GM18868 (cell line): ENCODE measurements around the gene MYRIP.

Experiments
- ATAC-seq: cut with Tn5 transposase; IDR thresholded peaks from one replicate; pipeline ENCODE4 v1.9.1; 2021; ENCODE audit warnings: mild to moderate bottlenecking, moderate library complexity; ENCODE audit not compliant: unreplicated experiment

The MYRIP gene

GRCh38 chr3:40216471-40216870, 407.1 kb downstream of the MYRIP start:
- ATAC-seq: no peak

DNA sequence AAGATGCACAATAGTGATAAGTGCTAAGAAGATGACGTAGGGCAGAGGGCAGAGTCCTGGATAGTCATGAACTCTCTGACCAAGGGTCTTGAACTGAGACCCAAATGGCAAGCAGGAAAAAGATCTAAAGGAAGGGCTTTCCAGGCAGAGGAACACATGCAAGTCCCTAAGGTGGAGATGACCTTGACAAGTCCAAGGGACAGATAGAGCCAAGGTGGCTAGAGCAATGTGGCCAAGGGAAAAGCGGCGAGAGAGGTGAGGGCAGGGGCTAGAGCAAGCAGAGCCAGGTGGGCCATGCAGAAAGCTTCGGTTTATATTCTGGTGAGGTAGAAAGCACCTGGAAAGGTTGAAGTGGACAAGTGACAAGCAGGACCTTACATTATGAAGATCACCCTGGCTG, 414.4 kb downstream of the MYRIP start:
- ATAC-seq: no peak

DNA sequence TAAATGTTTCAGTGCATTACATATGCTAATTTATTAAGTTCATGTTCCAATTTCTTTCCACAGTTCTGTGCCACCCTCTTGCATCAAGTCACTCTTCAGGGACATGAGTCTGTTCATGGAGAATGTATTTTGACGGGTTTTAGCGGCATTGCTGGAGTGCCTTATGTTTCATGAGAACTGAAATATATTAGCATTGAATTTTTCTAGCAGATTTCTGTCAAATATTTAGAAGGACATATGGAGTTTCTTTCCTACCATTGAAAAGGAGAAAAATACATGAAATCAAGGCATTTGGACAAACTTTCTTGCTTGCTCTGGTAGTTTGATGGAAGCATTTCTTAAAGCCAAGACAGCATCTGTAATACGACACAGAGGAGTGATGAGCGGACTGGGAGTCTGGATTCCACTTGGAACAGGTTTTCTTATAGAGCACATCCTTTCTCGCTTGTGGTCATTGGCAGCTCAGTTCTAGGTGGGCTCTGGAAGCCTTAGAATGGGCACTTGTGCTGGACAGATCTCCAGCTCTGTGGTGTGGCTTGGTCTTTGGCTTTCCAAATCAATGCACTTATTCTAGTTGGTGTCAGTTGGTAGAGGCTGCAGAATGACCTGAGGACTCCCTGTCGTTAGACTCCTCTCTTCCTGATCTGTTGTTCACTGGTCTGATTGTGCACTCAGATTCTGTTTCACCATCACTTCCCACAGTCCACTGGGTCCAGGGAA, 415.5 kb downstream of the MYRIP start:
- ATAC-seq: no peak

DNA sequence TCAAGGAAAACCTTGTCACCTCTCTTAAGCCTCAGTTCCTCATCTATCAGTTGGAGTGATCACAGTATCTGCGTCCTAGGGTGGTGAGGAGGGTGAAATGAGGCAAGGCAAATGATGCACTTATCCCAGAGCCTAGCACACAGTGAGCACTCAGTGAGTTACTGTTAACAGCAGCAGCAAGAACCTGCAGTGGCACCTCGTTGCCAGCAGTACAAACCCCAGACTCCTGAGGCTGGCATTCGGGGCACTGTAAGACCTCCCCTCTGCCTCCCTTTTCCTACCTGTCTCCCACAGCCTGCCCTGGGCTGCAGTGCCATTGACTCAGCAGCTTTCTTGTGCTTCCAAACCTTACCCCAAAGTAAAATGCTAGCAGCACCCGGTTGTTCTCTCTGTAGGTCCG, 417.2 kb downstream of the MYRIP start:
- ATAC-seq: no peak

GRCh38 chr3:40228792-40229350, 419.5 kb downstream of the MYRIP start:
- ATAC-seq: no peak

DNA sequence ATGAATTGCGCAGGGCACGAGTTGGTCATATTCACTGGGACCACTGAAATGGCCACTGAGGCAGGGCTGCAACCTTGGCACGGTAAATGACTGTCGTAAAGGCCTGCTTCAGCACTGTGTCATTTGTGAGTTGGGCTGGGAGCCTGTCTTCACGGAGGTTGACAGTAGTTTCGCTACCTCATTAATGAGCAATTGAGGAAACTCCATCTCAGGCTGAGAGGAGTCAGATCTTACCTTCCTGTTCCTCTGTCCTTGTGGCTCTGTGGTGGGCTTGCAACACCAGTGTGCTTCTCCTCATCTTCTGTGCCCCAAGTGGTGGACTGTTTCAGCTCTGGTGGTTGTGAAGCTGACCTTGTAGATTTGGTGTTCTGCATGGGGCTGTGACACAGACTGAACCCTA, 420.0 kb downstream of the MYRIP start:
- ATAC-seq: no peak

- ATAC-seq: no peak
Observed at GRCh38 chr3:40229963-40230362, 420.6 kb downstream of the MYRIP start.

DNA sequence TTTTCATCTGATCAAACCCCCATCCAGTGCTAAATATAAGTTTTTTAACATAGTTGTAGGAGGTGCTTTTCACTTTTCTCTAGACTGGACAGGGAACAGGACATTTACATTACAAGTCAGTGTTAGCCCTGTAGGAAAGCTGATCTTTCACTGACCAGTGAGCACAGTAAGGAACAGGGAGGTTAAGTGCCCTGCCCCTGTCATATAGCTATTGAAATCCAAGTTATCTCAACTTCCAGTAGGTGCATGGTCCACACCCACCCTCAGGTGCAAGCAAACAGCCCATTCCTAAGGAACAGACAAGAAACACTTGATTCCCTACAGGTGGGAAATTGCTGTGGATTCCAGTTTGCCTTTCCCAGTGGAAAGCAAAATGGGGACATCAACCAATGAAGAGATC, 421.0 kb downstream of the MYRIP start:
- no peak for ATAC-seq

DNA sequence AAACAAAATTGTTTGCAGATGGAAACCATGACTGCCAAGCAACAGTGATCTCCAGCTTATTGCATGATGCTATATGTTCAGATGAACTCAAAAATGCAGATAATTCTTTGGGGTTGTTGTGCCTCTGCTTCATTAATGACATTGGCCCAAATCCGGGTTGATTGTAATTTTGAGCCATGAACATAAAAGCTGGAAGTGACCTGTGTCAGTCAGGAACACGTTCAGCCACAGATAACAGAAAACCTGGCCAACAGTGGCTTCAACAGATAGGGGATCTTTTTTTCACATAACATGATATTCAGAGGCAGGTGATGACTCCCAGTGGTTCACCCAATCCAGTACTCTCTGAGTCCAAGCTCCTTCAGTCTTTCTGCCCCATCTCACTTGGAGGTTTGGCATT, 423.2 kb downstream of the MYRIP start:
- ATAC-seq: no peak

GRCh38 chr3:40237159-40237558, 427.8 kb downstream of the MYRIP start:
- no peak for ATAC-seq

DNA sequence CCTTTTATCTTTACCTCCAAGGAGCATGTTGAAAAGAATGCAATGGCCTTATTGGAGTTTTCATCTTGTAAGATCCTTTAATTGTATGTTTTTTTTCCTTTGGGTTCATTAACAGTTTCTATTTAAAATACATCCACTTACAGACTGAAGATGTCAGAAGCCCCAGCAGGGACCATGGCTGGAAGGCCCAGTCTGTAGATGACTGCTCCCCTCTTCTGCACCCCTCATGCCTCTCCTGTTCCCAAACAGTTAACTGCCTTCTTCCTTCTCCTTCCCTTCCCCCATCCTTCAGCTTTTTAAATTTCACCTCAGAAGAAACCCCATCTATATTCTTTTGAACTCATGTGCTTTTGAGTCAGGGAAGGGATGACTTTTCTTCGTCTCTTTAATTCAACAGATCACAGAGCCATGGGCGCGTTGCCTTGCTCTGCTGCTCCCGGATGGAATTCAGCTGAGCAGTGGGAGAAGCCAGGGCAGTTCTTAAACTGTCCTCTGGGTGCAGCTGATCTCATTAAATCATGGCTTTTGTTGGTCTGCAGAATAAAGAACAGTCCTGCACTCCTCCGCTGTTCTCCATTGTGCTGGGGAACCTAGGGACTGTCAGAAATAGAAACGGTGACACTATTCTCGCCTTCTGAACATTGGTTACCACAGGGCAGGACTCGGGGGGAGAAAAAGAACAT, 428.6 kb downstream of the MYRIP start:
- ATAC-seq: no peak

DNA sequence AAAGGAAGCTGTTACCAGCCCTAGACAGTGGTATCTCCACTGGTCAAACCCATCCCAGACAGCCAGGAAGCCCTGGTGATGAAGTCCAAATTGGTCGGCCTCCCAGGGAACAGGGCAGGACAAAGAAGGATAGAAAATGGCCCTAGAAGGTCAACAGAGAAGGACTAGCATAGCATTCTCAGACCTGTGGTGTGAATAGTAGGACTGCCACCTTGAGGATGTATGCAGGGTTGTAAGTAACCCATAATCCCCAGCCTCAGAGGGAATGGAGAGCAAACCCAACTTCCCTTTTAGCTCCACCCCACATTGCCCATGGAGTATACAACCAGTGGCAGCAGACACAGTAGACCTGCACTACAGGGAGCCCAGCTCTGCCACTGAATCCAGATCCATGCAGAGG, 431.5 kb downstream of the MYRIP start:
- no peak for ATAC-seq

- ATAC-seq: no peak
Observed at GRCh38 chr3:40242216-40242615, 432.8 kb downstream of the MYRIP start.

- no peak for ATAC-seq
Observed at GRCh38 chr3:40242638-40243037, 433.2 kb downstream of the MYRIP start.

DNA sequence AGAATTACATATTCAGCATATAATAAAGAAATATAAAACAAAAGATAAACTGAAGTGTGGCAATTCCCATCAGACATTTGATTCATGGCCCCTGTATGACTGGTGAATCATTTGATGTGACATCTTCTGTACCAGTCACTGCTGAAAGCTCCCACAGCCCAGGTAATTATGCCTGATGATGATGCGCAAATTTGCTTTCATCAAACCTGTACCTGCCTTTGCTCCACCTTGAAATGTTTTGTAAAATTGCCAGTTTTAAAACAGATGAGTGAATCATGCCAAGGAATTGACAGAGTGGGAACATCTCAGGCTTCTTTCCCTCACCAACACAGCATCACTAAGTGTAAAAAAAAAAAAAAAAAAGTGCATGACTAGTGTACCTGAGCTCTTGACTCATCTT, 433.6 kb downstream of the MYRIP start:
- no peak for ATAC-seq

DNA sequence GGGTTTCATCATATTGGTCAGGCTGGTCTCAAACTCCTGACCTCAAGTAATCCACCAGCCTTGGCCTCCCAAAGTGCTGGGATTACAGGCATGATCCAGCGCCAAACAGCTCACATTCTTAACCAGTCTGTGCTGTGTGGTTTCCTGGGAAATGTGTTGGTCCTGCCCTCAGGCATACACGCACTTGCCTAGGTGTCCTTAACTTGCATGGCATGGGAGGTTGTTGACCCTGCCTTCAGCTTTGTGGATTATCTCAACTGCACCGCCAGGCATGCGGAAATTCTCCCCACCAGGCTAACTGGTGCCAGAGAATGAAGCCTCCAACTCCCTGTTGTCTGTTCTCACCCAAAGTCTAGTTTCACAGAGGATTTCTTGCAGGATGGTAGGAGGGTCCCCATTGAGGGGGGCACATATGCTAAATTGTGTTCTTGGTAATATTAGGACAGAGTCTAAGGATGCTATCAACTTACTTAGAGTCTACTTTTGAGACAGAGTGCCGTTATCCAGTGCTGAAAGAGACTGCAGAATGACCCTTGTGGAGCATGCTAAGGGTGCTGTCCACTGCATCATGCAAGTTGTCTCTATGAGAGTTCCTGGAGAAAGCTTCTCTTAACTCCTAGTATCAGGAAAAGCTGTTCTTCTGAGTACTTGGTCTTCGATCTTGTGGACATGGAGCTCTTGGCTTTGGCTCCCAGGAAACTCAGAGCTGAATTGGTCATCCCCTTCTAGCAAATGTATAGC, 438.5 kb downstream of the MYRIP start:
- ATAC-seq: no peak

DNA sequence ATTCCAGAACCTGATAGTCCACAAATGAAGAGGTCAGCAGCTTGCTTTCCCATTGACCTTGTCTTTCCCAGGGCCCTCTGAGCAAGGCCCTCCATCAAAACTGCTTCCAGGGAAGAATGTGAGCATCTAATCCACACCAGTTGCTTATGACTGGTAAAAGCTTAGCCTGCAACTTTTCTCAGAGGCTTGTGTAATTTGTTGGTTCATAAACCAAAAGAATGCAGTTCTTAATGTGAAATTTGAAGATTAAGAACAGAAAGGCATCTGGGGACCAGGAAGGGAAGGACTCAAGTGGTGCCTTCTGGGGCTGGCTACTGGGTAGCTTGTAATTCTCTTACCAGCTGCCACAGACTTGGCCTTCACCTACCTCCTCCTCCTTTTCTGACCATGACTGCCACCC, 439.2 kb downstream of the MYRIP start:
- ATAC-seq: no peak

- ATAC-seq: no peak
Observed at GRCh38 chr3:40249168-40249567, 439.8 kb downstream of the MYRIP start.

- ATAC-seq: no peak
Observed at GRCh38 chr3:40254491-40254890, 445.1 kb downstream of the MYRIP start.

DNA sequence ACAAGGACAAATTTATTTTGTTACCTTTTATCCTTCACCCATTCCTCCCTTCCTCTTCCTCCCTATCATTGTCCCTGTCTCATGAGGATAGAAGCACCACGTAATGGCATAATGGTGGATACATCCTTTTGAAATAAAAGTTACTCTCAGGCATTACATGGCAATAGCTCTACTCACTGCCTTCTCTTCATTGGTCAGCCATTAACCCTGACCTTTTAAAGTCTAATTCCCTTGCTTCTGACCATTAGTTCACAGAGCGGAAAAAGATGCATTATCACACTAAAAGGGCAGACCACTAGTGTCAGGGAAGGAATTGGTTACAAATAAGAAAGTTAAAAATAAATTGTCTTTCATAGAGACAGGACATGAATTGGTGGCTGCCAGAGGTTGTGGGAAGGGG, 445.5 kb downstream of the MYRIP start:
- no peak for ATAC-seq

GRCh38 chr3:40255532-40255931, 446.1 kb downstream of the MYRIP start:
- ATAC-seq: no peak

DNA sequence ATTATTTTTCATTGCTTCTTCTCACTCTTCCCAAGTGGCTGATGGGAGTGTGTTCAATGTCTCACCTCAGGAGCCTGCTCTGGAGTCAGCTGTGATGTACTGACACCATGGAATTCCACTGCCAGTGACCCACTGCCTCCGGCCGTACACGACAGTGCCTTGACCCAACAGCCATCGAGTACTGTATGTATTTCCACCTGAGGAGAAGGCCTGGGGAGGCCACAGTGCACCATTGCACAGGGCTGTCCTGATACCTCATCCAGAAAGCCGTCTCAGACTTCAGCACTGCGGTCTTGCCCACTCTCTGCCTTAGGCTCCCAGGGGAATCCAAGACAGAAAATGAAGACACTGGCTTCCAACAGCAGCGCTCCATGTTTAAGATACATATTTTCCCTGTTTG, 448.7 kb downstream of the MYRIP start:
- ATAC-seq: no peak
